Measurements from ENCODE around the gene SLC25A51. TPM values are rescaled to one million over a fixed set of nuclear protein-coding genes. Genes with fewer than 3 reads are reported as not detected.

The SLC25A51 gene
- total RNA-seq: 108 TPM

GRCh38 chr9:37903647-37904444 lies at the start of gene SLC25A51:
Gene SLC25A51 (minus strand): TSS chr9:37904127. CDS start chr9:37888550, 15,577 bp downstream.

Small RNA genes within 50 kb of the gene (small RNA-seq; reads per million reads assigned to genes)
- not detected for gene RNU7-124P (ENCODE audit: low replicate concordance)

Other genes with a start within 250 kb of the SLC25A51 start
- gene TRMT10B, start 150.3 kb downstream of the SLC25A51 start, total RNA-seq: 7.8 TPM
- 107 TPM for gene EXOSC3, start 119.1 kb downstream of the SLC25A51 start, total RNA-seq
- 39.4 TPM for gene DCAF10, start 103.3 kb downstream of the SLC25A51 start, total RNA-seq
- 25.7 TPM for gene SHB, start 165.1 kb upstream of the SLC25A51 start, total RNA-seq